K562 (cell line): ENCODE data around the gene CD9. TPM values are rescaled to one million over a fixed set of nuclear protein-coding genes. Genes with fewer than 3 reads are reported as not detected.

Source experiments
- ATAC-seq: fragments of 200-7000 bp; cut with Tn5 transposase; 3 replicates; pipeline ENCODE4 v1.9.1; 2020; ENCODE audit warnings: moderate library complexity
- BruUV-seq: library from RNA; stranded (reverse); fragments of 400-500 nt; replicated peaks from 2 replicates; lab custom pipeline; 2021; lab: Mats Ljungman, UMichigan
- CTCF ChIA-PET: fragments of 300-600 bp; formaldehyde crosslinking; extraction: SDS; loops from one replicate; lab custom pipeline; 2021; ENCODE audit warnings: low intra/inter-chr PET ratio; lab: Yijun Ruan, JAX
- POLR2A ChIA-PET: fragments of 300-600, 350-650 bp; sonication (Branson Sonifier 250); formaldehyde crosslinking; extraction: SDS; loops from one replicate; lab custom pipeline; 2021; ENCODE audit warnings: antibody characterized with exemption, inconsistent platforms; lab: Yijun Ruan, JAX
- DNase-seq, 4 experiments: peaks; one replicate each; pipeline versions ENCODE4 v3.0.0 to v3.0.0-alpha.2; 2011 to 2018; ENCODE audit warnings: low spot score in 3 of 4, mixed read lengths in 3 of 4; ENCODE audit errors: extremely low read depth in 1 of 4
- FAIRE-seq: peaks from 2 replicates; lab custom pipeline; 2011; peaks lifted over from hg19 to GRCh38; lab: Jason Lieb, UNC
- H2AFZ ChIP-seq: 2 replicates; pipeline ENCODE4 v1.6.0; 2011; ENCODE audit warnings: low read depth, low read length, control low read depth, inconsistent platforms
- H3K27ac ChIP-seq: fragments of 200-600 bp; 3 replicates; pipeline ENCODE4 v1.8.0; 2011; ENCODE audit warnings: low read depth, mild to moderate bottlenecking, control low read depth, inconsistent platforms, low read length, moderate library complexity, mixed read lengths; ENCODE audit errors: extremely low read depth
- H3K27me3 ChIP-seq, 2 experiments: fragments of 300-600 bp in 1 of 2; 2 replicates in 1 of 2; 3 replicates in 1 of 2; pipeline versions ENCODE4 v1.6.0 to v1.8.0; 2011; ENCODE audit warnings: inconsistent platforms in 2 of 2, low read length in 2 of 2, mild to moderate bottlenecking in 1 of 2, mixed read lengths in 1 of 2, moderate library complexity in 1 of 2; ENCODE audit not compliant: control insufficient read depth in 2 of 2, insufficient read depth in 2 of 2
- H3K36me3 ChIP-seq: fragments of 300-600 bp; 3 replicates; pipeline ENCODE4 v1.8.0; 2011; ENCODE audit warnings: mild to moderate bottlenecking, low read length, inconsistent platforms; ENCODE audit not compliant: control insufficient read depth, insufficient read depth
- H3K4me1 ChIP-seq, 2 experiments: fragments of 200-600 bp in 1 of 2; replicated peaks in 1 of 2; 2 replicates in 1 of 2; 3 replicates in 1 of 2; pipeline versions ENCODE4 v1.5.1 to v1.8.0; 2011; ENCODE audit warnings: inconsistent platforms in 2 of 2, low read length in 2 of 2, mild to moderate bottlenecking in 1 of 2, mixed read lengths in 1 of 2, moderate library complexity in 1 of 2; ENCODE audit not compliant: control insufficient read depth in 2 of 2, insufficient read depth in 2 of 2
- H3K4me2 ChIP-seq: 2 replicates; pipeline ENCODE4 v1.6.1; 2011; ENCODE audit warnings: low read length, control low read depth, inconsistent platforms, mixed read lengths; ENCODE audit not compliant: insufficient read depth
- H3K4me3 ChIP-seq: fragments of 200-600 bp; sonication (generic), shearing (Covaris generic); 2 replicates; pipeline ENCODE4 v1.5.1; 2016; ENCODE audit warnings: control low read depth, inconsistent platforms
- H3K79me2 ChIP-seq: fragments of 200-600 bp; 3 replicates; pipeline ENCODE4 v1.8.0; 2011; ENCODE audit warnings: low read length, inconsistent platforms; ENCODE audit not compliant: control insufficient read depth, insufficient read depth
- H3K9ac ChIP-seq, 2 experiments: 2 replicates each; pipeline versions ENCODE4 v1.6.0 to v1.6.1; 2011; ENCODE audit warnings: low read depth in 2 of 2, low read length in 2 of 2, control low read depth in 1 of 2, inconsistent platforms in 1 of 2, mild to moderate bottlenecking in 1 of 2, mixed read lengths in 1 of 2; ENCODE audit not compliant: insufficient read depth in 1 of 2
- H3K9me1 ChIP-seq: one replicate; pipeline ENCODE4 v1.6.0; 2011; ENCODE audit warnings: inconsistent platforms, mild to moderate bottlenecking, low read length, moderate library complexity; ENCODE audit not compliant: control insufficient read depth, insufficient read depth
- H3K9me3 ChIP-seq: replicated peaks from 2 replicates; pipeline ENCODE4 v1.5.1; 2011; ENCODE audit warnings: low read depth, low read length, inconsistent platforms; ENCODE audit not compliant: control insufficient read depth, insufficient read depth
- H4K20me1 ChIP-seq: replicated peaks from 2 replicates; pipeline ENCODE4 v1.6.1; 2011; ENCODE audit warnings: low read length, inconsistent platforms, mixed read lengths; ENCODE audit not compliant: control insufficient read depth, insufficient read depth
- CCAR2 ChIP-seq: fragments of 200-400 bp; formaldehyde crosslinking; IDR thresholded peaks from 2 replicates; pipeline ENCODE4 v1.6.1; 2017; ENCODE audit warnings: mild to moderate bottlenecking, low read depth, low read length
- ILK ChIP-seq: fragments of 450-650 bp; IDR thresholded peaks from 2 replicates; pipeline ENCODE4 v1.6.1; 2016; ENCODE audit warnings: missing genetic modification characterization, low read depth, mild to moderate bottlenecking, missing compliant biosample characterization, moderate library complexity, borderline replicate concordance
- KLF6 ChIP-seq: fragments of 250-450 bp; sonication (Bioruptor Pico); IDR thresholded peaks from 2 replicates; pipeline ENCODE4 v1.4.0; 2020; ENCODE audit warnings: mild to moderate bottlenecking, moderate library complexity, borderline replicate concordance
- TCF3 ChIP-seq: sonication (generic); formaldehyde crosslinking; IDR thresholded peaks from 2 replicates; pipeline ENCODE4 v1.4.0; 2020; ENCODE audit warnings: mild to moderate bottlenecking, missing genetic modification reagents
- WGBS: fragments of 100-300 bp; shearing (Covaris generic); methylation state at CpG from one replicate; pipeline ENCODE4 v1.1.6; 2016; ENCODE audit warnings: low coverage, mixed read lengths; ENCODE audit not compliant: insufficient coverage; ENCODE audit errors: missing lambda C conversion rate; 5-methylcytosine and 5-hydroxymethylcytosine counted together
- in situ Hi-C: fragments of 300-500 bp; cut with MboI; formaldehyde crosslinking; loops from 4 replicates; pipeline ENCODE4 v1.15.0; 2018; ENCODE audit warnings: inconsistent platforms, mixed read lengths
- intact Hi-C: fragments of 100-400 bp; cut with micrococcal nuclease; formaldehyde crosslinking; loops from 2 replicates; pipeline ENCODE4 v1.14.2; 2022
- polyA plus RNA-seq, 8 experiments: library from polyadenylated mRNA; depleted of rRNA in 4 of 8; stranded (reverse) in 5 of 8; unstranded in 3 of 8; fragments of >200 nt; fragmentation: Nextera tagmentation in 2 of 8; fragmentation: Illumina TruSeq in 1 of 8; extraction: Ambion mirVana in 2 of 8; extraction: Trizol in 1 of 8; gene quantifications; 2 replicates each; pipeline versions ENCODE4 v1.2.1 to v1.2.3, GENCODE V29; 2011 to 2014; ENCODE audit warnings: inconsistent platforms in 1 of 8, missing spikeins in 1 of 8
- total RNA-seq, 7 experiments: library from RNA; depleted of rRNA in 6 of 7; stranded (reverse); fragments of >200 nt in 6 of 7; fragmentation: Illumina TruSeq in 2 of 7; extraction: Trizol in 2 of 7; gene quantifications; 2 replicates each; pipeline versions ENCODE4 v1.2.1 to v1.2.3, GENCODE V29; 2011 to 2021; ENCODE audit warnings: low replicate concordance in 1 of 7
- TF ChIP-seq, protein P1 (sequence below): fragments of 250-450 bp; sonication (Bioruptor Pico); IDR thresholded peaks from 2 replicates; pipeline ENCODE4 v1.4.0; 2020; ENCODE audit warnings: mild to moderate bottlenecking, moderate library complexity
- TF ChIP-seq, protein P2 (sequence below), 2 experiments: fragments of 450-650 bp; IDR thresholded peaks; 2 replicates each; pipeline ENCODE4 v1.6.1; 2018; ENCODE audit warnings: mild to moderate bottlenecking in 2 of 2, low read depth in 1 of 2; ENCODE audit not compliant: partially characterized antibody in 2 of 2
- TF ChIP-seq, protein P3 (sequence below): fragments of 450-650 bp; IDR thresholded peaks from 2 replicates; pipeline ENCODE4 v1.6.1; 2016; ENCODE audit warnings: antibody characterized with exemption
- TF ChIP-seq, protein P4 (sequence below): fragments of 450-650 bp; formaldehyde crosslinking; IDR thresholded peaks from 2 replicates; pipeline ENCODE4 v1.4.0; 2020; ENCODE audit warnings: mild to moderate bottlenecking, mixed read lengths

The CD9 gene
- total and polyA plus RNA-seq, 9 of the 15 experiments (the other 6 are each of a cell fraction or from before 2014, with no cell fraction given), result 0.43 to 5.6 (median 0.62) TPM

DNA sequence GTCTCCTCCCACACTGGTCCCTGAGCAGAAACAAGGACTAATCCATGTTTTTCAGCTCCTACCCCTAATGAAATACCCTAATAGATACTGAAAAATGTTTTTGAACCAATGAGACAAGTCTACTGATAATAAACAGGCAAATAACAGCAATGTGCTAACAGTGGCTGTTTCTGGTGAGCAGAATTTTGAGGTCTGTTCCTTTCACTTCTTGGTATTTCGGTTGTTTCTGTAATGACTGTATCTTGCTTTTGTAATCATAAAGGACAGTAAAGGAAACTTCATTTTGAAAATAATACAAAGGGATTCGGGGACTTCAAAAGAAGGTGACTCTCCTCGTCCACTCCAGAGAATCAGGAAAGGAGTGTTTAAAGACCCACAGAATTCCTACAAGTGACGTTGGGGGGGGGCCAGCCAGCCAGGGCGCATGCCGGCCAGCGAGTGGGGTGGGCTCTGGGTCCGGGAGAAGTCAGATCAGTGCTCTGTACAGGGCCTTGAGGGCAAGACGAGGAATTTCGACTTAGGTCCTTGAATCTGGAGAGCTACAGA is 1.1 kb upstream of the CD9 start:
- ChIA-PET CTCF (interaction anchor here (1.1 kb wide), 1 partner anchor 85 kb away, joined by 3 read pairs; no protein-coding TSS in a partner anchor), POLR2A (no interaction called here)
- no peak overlapping the region for H3K27ac ChIP-seq
- FAIRE-seq, result no peak
- no peaks in the 10 kb centered on the region for H3K9me3 ChIP-seq
- intact Hi-C loops, result no loop called here
- peaks cover 0 to 15% of the 10 kb centered on the region in 2 experiments; a peak in 3 of 5 replicates for H3K4me1 ChIP-seq
- 40% methylated on average over 8 of the region's 10 CpGs for WGBS
- H3K4me3 ChIP-seq, result no peak overlapping the region
- H3K9me1 ChIP-seq, result no peaks in the 10 kb centered on the region
- no peak for DNase-seq
- in situ Hi-C loops, result loop anchor here (10.0 kb wide), 1 partner anchor 134 kb away; no protein-coding TSS in a partner anchor
- ATAC-seq, result no peak
- no peak overlapping the region for H3K4me2 ChIP-seq
- BruUV-seq, result no TSS peak
- H2AFZ ChIP-seq, result no peak overlapping the region
- H3K9ac ChIP-seq, result no peak overlapping the region
- H3K27me3 ChIP-seq, result peaks cover 6 to 33% of the 10 kb centered on the region in 2 experiments; a peak in 3 of 5 replicates
- H3K79me2 ChIP-seq, result no peaks in the 10 kb centered on the region
- no peaks in the 10 kb centered on the region for H4K20me1 ChIP-seq
- H3K36me3 ChIP-seq, result no peaks in the 10 kb centered on the region
- TF ChIP-seq TCF3 (no peak), ILK (tag) (no peak), CCAR2 (no peak), KLF6 (CRISPR knock-in tag) (no peak)
- TF ChIP-seq, protein P1, sequence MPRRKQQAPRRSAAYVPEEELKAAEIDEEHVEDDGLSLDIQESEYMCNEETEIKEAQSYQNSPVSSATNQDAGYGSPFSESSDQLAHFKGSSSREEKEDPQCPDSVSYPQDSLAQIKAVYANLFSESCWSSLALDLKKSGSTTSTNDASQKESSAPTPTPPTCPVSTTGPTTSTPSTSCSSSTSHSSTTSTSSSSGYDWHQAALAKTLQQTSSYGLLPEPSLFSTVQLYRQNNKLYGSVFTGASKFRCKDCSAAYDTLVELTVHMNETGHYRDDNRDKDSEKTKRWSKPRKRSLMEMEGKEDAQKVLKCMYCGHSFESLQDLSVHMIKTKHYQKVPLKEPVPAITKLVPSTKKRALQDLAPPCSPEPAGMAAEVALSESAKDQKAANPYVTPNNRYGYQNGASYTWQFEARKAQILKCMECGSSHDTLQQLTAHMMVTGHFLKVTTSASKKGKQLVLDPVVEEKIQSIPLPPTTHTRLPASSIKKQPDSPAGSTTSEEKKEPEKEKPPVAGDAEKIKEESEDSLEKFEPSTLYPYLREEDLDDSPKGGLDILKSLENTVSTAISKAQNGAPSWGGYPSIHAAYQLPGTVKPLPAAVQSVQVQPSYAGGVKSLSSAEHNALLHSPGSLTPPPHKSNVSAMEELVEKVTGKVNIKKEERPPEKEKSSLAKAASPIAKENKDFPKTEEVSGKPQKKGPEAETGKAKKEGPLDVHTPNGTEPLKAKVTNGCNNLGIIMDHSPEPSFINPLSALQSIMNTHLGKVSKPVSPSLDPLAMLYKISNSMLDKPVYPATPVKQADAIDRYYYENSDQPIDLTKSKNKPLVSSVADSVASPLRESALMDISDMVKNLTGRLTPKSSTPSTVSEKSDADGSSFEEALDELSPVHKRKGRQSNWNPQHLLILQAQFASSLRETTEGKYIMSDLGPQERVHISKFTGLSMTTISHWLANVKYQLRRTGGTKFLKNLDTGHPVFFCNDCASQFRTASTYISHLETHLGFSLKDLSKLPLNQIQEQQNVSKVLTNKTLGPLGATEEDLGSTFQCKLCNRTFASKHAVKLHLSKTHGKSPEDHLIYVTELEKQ, result no peak
- TF ChIP-seq, protein P2, sequence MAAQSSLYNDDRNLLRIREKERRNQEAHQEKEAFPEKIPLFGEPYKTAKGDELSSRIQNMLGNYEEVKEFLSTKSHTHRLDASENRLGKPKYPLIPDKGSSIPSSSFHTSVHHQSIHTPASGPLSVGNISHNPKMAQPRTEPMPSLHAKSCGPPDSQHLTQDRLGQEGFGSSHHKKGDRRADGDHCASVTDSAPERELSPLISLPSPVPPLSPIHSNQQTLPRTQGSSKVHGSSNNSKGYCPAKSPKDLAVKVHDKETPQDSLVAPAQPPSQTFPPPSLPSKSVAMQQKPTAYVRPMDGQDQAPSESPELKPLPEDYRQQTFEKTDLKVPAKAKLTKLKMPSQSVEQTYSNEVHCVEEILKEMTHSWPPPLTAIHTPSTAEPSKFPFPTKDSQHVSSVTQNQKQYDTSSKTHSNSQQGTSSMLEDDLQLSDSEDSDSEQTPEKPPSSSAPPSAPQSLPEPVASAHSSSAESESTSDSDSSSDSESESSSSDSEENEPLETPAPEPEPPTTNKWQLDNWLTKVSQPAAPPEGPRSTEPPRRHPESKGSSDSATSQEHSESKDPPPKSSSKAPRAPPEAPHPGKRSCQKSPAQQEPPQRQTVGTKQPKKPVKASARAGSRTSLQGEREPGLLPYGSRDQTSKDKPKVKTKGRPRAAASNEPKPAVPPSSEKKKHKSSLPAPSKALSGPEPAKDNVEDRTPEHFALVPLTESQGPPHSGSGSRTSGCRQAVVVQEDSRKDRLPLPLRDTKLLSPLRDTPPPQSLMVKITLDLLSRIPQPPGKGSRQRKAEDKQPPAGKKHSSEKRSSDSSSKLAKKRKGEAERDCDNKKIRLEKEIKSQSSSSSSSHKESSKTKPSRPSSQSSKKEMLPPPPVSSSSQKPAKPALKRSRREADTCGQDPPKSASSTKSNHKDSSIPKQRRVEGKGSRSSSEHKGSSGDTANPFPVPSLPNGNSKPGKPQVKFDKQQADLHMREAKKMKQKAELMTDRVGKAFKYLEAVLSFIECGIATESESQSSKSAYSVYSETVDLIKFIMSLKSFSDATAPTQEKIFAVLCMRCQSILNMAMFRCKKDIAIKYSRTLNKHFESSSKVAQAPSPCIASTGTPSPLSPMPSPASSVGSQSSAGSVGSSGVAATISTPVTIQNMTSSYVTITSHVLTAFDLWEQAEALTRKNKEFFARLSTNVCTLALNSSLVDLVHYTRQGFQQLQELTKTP (IDR thresholded peaks at IDR 0.05; ENCODE audit: low read depth in 1 of 2, partially characterized antibody in 2 of 2), result no peak
- TF ChIP-seq, protein P3, sequence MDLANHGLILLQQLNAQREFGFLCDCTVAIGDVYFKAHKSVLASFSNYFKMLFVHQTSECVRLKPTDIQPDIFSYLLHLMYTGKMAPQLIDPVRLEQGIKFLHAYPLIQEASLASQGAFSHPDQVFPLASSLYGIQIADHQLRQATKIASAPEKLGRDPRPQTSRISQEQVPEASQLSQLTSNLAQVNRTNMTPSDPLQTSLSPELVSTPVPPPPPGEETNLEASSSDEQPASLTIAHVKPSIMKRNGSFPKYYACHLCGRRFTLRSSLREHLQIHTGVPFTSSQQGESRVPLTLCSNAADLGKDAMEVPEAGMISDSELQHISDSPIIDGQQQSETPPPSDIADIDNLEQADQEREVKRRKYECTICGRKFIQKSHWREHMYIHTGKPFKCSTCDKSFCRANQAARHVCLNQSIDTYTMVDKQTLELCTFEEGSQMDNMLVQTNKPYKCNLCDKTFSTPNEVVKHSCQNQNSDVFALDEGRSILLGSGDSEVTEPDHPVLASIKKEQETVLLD, result no peak
- TF ChIP-seq, protein P4, sequence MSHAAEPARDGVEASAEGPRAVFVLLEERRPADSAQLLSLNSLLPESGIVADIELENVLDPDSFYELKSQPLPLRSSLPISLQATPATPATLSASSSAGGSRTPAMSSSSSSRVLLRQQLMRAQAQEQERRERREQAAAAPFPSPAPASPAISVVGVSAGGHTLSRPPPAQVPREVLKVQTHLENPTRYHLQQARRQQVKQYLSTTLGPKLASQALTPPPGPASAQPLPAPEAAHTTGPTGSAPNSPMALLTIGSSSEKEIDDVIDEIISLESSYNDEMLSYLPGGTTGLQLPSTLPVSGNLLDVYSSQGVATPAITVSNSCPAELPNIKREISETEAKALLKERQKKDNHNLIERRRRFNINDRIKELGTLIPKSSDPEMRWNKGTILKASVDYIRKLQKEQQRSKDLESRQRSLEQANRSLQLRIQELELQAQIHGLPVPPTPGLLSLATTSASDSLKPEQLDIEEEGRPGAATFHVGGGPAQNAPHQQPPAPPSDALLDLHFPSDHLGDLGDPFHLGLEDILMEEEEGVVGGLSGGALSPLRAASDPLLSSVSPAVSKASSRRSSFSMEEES, result no peak
